Activated T-helper 1 cell treated with anti-CD3 and anti-CD28 coated beads, Interleukin-2, amount 50 U/mL, for 16 hours (primary cell): ENCODE data around the gene RPS6KB2.

Experiments
- DNase-seq, 2 donors: peaks; one replicate each; pipeline ENCODE4 v3.0.0-alpha.2; 2020; ENCODE audit warnings: low read depth in 1 of 2, low spot score in 1 of 2

RPS6KB2 gene

DNA sequence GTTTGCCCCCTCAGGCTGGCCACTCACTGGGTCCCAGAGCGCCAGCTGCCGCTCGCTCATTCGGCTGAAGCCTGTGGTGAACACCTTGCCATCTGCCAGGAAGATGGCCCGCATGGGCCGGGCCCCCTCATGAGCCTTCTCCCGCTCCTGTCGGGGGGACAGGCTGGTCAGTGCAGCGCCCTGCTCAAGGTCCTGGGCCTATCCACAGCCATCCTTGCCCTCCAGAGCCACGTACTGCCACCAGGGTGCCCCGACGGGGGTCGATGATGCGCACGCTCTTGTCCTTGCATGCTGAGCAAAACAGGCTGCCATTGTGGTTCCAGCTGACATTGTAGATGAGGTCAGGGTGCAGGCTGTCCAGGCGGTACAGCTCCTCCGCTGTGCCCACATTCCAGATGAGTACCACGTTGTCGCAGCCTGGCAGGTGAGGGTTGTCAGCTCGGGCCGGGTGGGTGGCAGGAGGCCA is 12.8 kb downstream of the RPS6KB2 start:
- no peak for DNase-seq

DNA sequence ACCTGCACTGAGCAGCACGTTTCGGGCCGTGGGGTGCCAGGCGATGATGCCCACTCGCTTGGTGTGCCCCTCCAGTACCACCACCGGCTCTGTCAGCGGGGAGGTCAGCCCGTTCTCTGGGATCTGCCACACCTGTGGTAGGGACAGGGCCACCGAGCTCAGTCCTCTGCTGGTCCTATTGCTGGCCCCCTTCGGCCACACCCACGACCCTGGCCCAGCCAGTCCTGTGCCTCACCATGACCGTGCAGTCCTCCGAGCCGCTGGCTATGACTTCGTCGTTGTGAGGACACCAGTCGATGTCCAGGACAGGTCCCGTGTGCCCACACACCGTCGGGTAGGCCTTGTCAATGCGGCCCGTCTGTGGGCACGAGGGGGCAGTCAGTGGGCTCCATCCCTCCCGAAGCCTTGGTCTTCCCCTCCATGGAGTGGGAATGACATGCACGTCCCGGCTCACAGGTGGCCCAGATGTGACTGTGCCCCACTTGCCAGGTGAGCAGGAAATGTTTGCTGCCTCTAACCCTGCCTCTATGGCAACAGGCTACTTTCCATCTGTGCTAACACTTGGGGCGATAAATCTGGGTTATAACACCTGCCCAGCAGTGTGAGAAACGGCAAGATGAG is 13.5 kb downstream of the RPS6KB2 start:
- DNase-seq = no peak

DNA sequence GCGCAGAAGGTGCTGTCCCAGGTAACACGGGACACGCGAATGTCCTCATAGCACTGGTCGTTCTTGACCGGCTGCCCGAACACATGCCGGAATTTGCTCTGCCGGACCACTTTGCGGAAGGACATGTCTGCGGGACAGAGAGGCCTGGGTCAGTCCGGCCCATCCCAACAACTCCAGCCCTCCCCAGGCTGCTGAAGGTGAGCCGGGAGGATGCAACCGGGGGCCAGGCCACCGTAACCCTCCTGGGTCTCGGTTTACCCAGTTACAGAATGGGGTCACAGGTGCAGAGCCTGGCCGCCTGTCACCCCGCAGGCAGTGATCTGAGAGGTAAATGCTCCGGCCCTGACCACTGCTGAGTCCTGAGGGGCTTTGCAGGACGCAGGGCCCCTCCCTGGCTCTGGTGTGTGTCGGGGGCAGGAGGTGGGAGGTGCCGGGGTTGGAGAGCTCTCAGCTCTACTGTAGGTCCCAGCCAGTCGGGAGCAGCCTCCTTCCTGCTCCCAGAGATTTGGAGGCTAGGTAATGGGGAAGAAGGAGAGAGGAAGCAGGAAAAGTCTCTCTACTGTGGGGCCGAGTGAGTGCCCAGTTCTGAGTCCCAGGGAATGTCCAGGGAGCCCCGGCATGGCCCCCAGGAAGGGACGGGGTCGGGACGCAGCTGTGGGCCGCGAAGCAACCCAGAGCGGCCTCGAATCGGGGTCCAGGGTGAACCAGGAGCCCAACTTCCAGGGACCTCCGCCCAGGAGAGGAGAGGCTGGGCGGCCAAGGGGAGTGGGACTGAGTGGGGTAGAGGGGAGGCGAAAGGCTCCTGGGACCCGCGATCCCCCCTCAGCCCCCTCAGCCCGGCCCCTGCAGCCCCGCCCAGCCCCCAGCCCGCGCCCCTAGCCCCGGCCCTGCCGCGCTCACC is 14.5 kb downstream of the RPS6KB2 start:
- DNase-seq = no peak

DNA sequence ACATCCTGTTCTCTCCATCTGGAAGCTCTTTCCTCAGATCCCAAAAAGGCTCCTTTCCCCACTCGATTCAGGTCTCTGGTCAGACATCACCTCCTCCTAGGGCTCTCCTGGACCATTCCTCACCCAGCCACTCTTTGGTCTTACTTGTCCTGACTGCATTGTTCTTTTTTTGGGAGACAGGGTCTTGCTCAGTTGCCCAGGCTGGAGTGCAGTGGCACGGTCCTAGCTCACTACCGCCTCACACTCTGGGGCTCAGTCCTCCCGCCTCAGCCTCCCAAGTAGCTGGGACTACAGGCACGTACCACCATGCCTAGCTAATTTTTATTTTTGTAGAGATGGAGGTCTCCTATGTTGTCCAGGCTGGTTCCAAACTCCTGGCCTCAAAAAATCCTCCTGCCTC is 17.2 kb downstream of the RPS6KB2 start:
- no peak for DNase-seq

DNA sequence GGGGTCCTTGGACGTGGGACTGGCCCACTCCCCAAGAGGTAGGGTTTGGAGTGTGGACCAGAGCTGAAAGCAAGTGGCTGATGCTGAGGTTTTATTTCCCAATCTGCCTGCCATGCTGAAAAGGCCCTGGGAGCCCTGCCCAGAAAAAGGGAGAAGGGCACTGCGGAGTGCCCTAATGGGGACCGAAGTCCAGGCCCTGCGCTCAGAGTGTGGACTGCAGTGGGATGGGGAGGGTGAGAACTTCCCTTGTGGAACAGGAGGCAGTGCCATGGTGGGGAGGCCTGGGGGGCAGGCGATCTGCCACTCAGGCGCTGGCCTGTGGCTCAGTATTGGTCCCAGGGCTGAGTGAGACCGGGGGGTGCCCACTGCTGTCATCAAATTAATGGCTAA is 19.9 kb downstream of the RPS6KB2 start:
- DNase-seq = no peak

DNA sequence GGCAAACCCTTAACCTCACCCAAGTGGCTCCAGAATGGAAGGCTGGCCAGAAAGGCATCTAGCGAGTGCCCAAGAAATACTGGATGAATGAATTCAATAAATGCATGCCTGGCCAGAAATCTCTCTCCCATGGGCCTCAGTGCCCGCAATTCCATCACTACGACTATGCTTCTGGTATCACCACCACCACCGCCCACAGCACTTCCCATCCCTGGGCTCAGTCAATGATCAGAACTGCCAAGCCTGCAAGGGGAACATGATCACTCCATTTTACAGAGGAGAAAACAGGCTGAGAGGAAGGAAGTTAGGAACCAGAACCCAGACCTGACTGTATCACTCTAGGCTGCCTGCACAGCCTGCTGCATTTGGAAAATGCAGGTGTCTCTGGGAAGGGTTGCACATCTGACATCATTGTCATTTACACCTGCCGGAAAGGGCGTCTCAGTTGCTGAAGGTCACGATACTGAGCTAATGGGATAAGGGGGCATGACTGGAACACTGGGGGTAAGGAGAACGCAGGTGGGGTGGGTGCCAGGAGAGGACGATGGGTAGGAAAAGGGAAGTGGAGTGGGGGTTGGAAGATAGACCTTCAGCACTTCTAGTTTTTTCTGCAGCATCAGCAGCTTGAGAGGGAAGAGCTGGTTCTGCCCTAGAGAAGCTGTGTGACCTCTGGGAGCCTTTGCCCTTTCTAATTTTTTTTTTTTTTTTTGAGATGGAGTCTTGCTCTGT is 21.0 kb downstream of the RPS6KB2 start:
- DNase-seq = no peak

DNA sequence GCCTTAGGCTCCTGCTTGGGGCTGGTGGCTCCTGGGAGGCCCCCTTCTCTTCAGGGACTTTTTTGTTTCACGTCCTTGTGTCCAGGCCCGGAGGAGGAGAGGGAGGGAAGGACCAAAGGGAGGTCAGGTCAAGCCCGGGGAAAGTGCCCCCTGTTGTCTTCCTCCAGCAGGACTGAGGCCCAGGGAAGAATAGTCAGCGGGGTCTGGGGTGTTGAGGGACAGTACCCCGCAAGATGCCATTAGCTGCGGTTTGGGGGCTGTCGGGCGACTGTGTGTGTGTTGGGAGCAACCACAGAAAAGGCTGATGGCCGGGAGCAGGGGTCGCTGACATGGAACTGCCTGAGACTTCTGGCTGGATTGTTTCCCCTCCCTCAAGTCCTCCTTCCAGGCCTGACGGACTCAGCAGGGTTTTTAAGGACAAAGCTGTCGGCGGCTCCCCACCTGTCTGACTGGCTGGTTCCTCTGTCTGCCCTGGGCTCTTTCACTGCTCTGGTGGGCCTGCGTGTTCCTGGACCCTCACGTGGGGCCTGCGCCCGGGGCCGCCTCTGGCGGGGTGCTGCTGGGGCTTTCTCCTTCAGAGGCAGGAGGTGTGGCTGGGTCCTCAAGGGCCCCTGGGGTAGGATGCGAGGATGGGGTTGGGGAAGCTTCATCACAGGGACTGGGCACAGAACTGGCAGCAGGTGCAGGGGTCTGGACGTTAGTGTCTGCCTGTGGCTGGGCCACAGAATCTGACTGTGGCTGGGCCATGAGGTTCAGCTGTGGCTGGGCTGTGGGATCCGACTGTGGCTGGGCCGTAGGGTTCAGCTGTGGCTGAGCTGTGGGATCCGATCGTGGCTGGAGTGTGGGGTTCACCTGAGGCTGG is 22.7 kb downstream of the RPS6KB2 start:
- no peak for DNase-seq

DNA sequence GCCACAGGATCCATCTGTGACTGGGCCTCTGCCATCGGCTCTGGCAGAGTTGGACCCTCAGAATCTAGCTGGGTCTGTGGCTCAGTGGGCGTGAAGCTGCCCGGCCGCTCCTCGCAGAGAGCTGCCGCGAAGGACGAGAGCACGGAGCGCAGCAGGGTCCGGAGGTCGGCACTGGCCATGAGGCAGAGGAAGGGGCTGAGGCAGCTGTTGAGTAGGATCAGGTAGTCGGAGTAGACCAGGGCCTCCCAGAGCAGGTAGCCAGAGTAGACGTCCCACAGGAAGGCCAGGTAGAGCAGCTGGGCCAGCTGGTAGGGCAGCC is 23.3 kb downstream of the RPS6KB2 start:
- no peak for DNase-seq

DNA sequence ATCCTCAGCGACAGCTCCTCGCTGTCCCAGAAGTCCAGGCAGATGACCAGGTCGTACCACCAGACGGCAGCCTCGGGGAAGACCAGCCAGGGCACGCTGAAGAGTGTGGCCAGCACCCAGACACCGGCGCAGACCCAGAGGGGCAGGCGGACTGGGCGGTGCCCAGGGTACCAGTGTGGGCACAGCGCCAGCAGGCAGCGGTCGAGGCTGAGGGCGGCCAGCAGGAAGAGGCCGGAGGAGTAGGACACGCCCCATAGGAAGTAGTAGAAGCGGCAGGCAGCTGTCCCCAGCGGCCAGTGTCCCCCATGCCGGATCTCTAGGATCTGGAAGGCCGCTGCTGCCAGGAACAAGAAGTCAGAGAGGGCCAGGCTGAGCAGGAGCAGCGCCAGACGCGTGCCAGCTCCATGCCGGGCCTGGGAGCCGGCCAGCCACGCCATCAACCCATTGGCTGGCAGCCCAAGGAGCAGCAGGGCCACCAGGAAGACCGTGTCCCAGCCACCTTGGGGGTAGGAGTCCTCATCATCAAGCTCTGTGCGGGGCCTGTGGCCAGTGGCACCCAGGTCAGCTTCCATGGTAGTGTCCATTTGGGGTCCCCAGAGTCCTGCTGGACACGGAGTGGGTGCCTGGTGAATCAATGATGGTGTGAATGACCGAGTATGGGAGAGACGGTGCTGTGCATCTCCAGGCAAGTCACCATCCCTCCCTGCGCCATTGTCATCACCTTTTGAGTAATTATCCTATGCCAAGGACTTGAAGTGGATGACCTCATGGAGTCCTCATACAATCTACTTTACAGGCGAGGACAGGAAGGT is 24.1 kb downstream of the RPS6KB2 start, which contains the start of gene GPR152:
Gene GPR152 (minus strand): TSS at position 589 of the 812 bp plus-strand sequence. CDS start 5 bp downstream, at position 584.
- DNase-seq = no peak

DNA sequence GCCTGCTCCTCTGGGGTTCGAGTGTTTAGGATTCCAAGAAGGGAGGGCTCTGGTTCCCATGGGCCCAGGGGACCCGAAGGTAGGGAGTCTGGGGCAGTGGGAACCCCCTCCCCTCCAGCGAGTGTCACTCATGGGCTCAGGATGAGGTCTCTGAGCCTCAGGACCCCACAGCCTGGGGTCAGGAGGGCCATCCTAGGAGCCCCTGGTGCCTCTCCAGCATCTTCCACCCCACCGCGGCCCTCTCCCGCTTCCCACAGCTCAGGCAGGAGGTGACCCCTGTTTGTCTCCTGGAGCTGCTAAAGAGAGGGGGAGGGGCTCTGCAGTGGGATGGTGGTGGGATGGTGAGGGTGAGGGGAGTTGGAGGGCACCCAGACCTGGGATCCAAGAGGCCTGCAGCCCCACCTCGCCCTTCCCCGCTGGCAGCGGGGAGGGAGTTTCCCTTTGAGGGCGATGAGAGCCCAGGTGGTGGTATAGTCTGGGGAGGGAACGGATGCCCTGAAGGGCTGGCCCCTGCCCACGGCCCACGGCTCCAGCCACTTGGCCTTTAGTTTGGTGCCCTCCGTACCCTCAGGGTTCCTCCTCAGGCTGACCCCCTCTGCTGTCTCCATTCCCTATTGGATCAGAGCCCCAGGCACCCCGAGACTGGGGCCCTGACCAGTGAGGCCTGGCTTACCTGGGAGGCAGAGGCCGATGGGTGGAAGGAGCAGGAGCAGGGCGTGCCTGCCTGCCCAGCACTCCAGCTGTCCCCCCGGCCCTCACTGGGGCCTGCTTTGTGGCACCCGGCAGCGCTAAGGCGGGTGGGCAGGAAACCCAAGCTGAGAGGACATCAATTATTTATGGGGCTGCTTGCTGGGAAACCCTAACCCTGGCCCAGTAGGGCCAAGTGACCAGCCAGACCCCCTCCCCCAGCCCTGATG is 25.8 kb downstream of the RPS6KB2 start:
- no peak for DNase-seq

DNA sequence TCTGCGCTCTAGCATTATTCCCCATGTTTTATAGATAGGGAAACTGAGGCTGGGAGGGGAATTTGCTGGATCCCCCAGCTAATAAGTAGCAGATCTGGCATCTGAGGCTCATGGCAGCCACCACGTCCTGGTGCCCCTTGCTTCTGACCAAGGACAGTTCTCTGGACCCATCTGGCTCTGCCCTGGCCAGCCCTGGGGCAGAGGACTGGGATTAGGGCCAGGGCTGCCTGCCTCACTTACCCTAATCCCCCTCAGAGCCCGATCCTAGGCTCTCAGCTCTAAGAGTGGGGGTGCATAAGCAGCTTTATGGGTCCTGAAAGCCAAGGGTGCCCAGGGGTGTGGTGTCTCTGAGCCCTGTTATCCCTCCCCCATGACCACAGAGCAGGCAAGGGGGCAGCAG is 26.8 kb downstream of the RPS6KB2 start, which contains the start of gene CABP4:
Gene CABP4 (plus strand): TSS at position 301 of the 400 bp plus-strand sequence. CDS start 70 bp downstream, at position 371.
- no peak for DNase-seq

DNA sequence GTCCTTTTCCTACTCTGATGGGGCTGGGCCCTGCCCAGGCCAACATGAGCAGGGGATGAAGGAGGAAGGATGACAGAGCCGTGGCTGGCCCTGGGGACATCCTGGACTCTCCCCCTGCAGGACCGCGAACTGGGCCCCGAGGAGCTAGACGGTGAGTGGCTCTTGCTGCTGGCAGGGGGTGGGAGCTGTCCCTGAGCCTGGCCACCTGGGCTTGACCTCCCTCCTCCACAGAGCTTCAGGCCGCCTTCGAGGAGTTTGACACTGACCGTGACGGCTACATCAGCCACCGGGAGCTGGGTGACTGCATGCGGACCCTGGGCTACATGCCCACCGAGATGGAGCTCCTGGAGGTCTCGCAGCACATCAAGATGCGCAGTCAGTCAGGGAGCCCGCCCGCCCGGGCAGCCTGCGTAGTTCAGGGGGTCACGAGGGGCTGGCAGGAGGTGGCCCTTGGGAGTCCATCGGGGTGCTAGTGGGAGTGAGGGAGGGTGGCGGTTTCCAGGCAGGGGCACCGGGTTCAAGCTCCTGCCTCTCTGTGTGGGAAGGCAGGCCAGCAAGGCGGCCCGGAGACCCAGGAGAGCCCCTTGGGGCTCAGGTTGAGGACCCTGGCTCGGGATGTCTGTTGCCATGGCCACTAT is 27.9 kb downstream of the RPS6KB2 start:
- DNase-seq = no peak

DNA sequence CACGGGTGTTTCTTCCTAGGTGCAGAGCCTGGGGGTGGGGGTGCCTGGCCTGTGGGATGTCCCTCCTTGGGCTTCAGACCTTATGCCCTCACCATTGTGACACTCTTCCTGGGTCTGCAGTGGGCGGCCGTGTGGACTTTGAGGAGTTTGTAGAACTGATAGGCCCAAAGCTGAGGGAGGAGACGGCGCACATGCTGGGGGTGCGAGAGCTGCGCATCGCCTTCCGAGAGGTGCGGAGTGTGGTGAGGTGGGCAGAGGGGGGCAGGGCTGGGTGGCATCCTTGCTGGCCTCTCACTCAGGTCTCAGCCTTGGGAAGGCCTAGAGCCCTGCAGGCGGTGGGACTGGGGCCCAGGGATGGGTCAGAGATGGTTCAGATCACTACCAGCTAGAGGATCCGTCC is 29.2 kb downstream of the RPS6KB2 start:
- DNase-seq = no peak

DNA sequence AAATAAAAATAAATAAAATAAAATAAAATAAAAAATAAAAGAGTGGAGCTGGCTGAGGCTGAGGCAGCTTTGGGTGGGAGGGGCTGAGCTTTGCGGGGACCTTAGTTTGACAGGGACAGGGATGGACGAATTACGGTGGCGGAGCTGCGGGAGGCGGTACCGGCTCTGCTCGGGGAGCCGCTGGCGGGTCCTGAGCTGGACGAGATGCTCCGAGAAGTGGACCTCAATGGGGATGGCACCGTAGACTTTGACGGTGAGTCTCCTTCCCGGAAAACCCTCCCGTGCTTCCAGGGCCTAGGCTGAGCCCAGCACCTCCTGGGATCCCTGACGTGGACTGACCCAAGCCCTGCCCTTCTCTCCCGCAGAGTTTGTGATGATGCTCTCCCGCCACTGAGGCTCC is 30.0 kb downstream of the RPS6KB2 start:
- DNase-seq = no peak

DNA sequence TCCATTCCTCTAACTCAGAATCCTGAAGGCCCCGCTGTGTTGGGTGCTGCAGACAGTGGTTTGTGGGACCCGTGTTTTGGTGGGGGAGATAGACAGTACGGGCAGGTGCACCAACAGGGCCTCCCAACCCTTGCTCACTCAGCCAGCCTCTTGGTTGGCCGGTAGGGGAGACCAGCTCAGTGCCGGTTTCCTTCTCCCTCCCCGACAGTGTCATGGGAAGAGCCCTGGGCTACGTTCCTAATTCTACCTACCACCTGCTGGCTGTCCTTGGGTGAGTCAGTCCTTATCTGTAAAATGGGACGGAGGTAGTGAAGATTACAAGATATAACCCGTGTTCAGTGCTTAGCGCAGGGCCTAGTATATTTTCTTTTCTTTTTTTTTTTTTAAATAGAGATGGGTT is 34.9 kb downstream of the RPS6KB2 start:
- no peak for DNase-seq

DNA sequence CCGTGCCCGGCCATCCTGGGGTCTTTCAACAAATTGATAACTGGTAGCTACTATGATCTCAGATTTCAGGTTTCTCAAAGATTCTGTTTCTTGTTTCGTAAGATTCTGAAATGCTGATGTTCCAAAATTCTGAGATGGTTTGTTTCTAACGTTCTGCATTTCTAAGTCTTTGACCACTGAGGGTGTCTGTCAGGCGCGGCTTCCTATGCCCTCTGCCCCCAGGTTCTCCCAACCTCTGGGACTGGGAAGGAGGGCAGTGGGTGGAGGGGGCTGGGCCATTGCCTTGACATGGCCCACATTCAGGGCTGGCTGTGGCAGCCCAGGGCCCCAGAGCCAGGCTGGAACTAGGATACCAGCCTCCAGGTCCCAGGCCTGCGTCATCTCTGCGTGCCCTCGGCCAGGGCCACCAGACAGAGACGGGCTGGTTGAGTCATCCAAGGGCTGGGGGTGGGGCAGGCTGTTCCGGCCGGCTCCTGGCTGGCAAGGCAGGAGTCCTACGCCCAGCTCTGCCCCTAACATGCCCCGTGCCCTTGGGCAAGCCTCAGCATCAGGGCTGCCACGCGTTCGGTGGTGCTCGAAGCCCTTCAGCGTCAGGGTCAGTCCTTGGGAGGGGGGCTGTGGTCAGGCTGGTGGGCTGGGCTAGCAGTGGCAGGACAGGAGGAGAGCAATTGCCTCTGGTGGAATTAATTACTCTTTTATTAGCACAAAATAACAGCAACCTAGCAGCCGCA is 35.6 kb downstream of the RPS6KB2 start:
- no peak for DNase-seq

DNA sequence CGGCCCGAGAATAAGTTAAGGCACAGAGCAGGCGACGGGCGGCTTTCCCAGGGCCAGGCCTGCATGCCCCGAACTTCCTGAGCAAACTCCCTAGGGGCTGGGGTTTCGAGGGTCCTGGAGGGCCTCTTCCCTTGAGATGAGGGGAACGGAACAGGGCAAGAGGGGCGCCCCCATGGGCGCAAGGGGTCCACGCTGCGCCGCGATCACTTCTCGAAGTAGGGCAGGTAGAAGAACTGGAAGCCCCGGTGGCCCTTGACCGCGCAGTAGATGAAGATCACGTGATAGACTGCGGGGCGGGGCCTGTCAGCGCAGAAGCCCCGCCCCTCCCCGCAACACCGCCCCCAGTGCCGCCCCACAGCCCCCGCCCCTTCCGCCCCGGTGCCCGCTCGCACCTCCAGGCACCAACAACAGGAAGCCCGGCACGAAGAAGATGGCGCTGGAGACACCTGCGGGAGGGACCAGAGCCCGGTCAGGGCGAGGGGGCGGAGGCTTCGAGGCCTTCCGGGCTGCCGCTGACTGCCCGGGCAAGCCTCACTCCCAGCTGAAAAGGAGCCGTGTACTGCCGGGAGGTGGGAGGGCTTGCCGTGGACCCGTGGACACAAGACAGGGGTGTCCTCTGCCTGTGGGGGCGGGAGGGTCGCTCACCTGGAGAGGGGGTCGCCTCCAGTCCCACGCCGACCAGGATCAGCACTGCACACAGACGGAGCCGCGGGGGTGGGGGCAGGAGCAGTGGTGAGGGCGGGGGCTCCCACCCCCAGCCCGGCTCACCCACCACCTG is 36.3 kb downstream of the RPS6KB2 start:
- peak; percentile 86 to 90 for DNase-seq
